CD4-positive, alpha-beta T cell treated with Interleukin-4 for 1 hour (primary cell): ENCODE results near the gene CCDC170.

ENCODE experiments used
- DNase-seq, 2 donors: peaks; one replicate each; pipeline ENCODE4 v3.0.0-alpha.2; 2020 to 2022

The CCDC170 gene

DNA sequence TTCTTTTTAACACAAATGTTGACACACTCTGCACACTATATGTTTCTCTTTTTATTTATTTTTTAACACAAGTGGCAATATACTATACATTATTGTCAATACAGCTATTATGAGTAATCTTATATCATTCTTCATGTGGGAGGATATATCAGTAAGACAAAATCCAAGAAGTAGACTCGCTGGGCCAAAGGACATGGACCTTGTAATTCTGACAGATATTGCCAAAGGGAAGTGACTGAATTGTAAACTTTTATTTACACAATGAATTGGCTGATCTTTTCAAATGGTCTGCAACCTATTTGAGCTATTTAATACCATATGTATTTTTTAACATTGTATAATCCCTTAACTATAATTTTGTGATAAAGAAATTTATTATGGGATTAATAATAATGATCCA, 56.0 kb downstream of the CCDC170 start:
- no peak for DNase-seq

DNA sequence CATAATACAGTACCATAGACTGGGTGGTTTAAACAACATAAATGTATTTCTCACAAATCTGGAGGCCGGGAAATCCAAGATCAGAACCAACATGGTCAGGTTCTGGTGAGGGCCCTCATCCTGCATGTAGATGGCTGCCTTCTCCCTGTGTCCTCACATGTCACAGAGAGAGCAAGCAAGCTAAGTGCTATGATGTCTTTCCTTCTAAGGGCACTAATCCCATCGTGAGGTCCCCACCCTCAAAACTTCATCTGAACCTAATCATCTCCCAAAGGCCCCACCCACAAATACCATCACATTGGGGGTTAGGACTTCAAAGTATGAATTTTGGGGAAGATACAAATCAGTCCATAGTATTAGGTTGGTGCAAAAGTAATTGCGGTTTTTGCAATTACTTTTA, 56.8 kb downstream of the CCDC170 start:
- no peak for DNase-seq

DNA sequence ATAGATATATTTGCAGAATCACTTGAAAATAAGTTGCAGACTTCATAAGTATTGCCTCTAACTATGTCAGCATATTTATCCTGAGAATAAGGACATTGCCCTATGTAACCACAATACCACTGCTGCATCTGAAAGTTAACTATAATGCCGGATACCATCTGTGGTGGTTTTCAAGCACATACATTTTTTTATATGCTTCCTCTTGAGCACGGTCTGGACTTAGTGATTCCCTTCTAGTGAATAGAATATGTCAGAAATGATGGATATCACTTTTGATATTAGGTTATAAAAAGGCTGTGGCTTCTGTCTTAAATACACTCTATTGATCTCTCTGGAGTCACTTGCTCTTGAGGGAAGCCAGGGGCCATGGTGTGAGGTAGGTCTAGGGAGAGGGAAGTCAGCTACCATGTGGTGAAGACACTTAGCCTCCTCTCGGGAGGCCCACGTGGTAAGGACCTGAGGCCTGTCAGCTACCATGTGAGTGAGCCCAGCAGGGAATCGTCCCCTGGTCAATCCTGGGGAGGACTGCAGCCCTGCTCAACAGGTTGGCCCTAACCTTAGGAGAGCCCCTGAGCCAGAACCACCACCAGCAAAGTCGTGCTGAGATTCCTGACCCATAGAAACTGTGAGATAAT, 57.5 kb downstream of the CCDC170 start:
- no peak for DNase-seq

DNA sequence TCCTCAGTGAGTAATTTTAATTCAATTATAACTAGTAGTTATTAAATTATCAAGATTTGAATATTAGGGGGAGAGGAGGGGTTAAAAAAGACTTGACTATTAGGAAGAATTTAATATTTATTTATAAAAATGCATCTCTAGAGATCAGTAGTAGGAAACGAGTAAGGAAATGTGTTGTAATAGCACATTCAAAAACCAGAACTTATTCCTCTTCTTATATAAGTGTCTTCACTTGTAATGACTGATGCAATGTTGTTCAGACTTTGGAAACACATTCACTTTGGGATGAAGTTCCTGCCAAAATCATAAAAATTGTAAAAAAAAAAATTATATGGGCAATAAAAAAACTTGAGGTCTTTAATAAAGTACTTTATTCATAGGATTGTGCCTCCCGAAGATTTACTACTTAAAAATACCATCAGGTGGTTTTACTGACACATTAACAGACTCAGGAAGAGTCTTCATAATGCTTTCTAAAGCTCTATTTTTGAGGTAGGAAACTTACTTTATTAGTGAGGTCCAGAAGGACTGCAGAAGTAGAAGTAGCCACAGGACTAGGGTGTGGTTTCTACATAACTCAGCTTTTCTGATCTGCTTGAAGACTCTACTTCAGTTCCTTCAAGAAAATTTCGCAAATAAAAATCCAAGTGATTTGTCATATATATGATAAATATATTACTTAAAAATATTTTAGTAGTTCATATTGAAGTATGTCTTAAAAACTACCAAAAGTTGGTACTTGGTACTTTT, 59.8 kb downstream of the CCDC170 start:
- DNase-seq = no peak

DNA sequence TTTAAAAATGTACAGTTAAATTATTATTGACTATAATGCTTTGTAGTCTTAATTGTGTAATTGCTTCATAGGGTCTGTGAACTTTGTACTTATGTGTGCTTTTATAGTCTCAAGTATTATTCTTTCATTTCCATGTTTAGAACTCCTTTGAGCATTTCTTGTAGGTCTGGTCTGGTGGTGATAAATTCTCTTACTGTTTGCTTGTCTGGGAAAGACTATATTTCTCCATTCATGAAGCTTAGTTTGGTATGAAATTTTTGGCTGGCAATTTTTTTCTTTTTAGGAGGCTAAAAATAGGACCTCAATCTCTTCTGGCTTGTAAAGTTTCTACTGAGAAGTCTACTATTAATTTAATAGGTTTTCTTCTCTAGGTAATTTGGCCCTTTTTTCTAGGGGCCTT, 67.4 kb downstream of the CCDC170 start:
- no peak for DNase-seq

DNA sequence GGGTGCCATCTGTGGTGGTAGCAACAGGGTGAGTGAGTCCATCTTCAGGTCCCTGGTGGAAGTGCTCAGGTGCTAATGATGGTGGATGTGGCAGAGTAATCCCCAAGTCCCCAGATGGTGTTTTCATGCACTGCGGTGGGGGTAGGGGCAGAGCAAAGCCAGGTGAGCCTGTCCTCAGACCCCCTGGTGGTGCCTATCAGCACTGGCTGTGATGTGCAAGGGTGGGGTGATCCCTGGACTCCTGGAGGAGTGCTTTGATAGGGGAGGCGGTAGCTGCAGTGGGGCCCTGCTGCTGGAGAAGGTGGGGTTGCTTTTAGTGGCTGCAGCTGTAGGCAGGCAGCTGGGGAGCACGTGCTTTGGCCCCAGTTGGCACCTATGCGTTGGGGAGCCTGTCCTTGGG, 70.8 kb downstream of the CCDC170 start:
- DNase-seq = no peak

DNA sequence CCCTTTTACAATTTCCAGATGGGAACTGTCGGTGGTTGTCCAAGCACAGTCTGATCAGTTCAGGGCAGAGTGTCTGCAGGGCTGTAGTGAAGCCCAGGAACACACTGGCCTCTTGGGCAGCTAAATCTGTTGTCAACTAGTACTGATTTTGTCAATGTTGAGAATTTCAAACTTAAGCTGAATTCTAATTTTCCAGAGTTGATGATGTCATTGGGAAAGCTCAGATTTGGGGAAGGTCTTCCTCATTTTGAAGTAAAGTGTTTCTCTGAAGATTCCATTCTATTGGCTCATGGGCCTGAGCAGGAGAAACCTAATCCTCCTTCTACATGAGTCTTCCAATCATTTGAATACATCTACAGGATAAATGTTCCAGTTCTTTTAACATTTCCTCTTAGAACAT, 72.1 kb downstream of the CCDC170 start:
- no peak for DNase-seq

DNA sequence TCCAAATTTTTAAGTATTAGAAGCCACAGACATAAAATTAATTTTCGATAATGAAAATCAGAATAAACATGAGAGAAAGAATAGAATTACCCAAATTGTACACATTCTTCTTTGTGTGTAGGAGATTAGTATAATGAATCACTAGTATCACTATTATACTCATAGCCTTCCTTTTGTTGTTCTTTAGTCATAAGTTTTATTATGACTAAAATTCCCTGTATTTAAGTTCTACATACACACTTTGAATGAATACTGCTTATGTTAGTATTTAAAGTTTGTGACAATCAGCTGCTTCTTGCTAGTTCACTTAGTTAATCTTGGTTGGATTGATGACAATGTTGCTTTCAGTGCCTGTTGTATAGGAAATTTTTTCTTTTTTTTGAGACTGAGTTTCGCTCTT, 72.7 kb downstream of the CCDC170 start:
- DNase-seq = no peak

DNA sequence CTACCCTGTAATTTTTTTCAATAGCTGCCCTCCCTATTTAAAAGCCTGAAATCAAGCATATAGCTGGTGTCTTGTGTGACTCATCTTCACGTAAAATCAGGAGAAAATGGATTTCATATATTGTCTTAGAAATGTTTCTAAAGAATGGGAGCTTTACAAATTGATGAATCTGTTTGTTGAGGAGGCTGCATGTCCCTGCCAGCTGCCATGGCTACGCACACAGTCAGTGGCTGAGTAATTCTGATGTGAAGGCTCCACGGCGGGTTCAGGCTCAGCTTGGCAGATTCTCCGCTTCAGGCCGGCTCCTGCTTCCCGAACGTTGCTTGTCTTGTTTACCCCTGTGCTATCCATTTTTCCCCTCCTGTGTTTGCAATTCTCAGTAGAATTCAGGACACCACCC, 82.8 kb downstream of the CCDC170 start:
- no peak for DNase-seq

DNA sequence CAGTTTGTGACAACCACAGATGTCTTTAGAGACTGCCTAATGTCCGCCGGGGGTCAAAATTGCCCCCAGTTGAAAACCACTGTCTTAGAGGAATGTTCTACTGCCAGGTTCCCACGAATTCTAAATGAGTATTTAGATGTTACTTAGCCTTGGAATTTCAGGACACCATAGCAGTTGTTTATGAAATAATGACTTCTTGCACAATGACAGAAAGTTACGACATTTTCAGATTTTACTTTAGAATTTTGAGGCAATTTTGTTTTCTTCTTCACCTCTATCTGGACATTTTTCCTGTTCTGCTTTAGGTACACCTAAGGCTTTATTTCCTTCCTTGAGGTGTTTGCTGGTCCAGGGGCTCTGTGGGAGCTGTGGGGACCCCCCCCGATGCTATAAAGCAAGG, 83.4 kb downstream of the CCDC170 start:
- DNase-seq = no peak

DNA sequence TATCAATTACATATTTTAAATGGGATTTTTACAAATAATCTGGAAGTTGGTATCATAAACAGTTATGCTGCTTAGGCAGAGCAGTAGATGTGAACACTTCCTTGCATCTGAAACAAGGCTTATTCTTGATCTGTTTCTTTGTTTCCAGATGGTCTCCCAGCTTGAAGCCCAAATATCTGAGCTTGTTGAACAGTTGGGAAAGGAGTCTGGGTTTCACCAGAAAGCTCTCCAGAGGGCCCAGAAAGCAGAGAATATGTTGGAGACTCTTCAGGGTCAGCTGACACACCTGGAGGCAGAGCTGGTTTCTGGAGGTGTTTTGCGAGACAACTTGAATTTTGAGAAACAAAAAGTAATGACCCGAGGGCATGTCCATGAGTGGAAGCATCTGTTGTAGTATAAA, 91.9 kb downstream of the CCDC170 start:
- no peak for DNase-seq

DNA sequence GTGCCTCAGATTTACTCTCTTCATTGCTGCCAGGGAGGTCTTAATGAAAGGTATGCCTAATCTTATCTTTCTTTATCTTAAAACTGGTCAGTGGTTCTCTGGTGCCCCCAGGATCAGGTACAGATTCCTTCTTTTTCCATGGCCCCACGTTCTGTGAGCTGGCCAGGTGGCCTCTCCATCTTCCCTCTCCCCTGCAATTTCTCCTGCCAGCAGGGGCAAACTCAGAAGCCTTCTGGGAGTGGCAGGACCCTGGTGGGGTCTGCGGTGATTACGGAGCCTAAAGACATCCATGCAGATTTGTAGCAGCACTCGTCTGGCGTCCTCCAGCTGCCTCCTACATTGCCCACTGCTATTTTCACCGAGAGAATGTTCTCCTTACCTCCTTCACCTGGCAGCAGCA, 95.8 kb downstream of the CCDC170 start:
- no peak for DNase-seq

DNA sequence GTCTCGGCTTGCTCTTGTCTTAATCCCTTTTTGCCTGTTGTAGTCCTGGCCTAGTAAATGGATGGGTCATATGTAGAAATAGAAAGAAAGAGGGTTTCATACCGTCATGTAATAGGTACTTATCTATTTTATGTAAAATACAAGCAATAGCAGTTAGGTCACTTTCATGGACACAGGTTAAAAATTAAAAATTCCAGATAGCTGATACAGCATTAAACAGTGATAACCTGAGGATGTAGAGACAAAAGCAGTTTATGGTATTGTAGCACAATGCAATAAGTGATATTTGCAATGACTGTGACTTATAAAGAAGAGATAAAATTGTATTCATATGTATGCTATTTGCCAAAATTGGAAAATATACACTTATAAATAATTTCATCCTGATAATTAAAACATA, 96.9 kb downstream of the CCDC170 start:
- DNase-seq = no peak

DNA sequence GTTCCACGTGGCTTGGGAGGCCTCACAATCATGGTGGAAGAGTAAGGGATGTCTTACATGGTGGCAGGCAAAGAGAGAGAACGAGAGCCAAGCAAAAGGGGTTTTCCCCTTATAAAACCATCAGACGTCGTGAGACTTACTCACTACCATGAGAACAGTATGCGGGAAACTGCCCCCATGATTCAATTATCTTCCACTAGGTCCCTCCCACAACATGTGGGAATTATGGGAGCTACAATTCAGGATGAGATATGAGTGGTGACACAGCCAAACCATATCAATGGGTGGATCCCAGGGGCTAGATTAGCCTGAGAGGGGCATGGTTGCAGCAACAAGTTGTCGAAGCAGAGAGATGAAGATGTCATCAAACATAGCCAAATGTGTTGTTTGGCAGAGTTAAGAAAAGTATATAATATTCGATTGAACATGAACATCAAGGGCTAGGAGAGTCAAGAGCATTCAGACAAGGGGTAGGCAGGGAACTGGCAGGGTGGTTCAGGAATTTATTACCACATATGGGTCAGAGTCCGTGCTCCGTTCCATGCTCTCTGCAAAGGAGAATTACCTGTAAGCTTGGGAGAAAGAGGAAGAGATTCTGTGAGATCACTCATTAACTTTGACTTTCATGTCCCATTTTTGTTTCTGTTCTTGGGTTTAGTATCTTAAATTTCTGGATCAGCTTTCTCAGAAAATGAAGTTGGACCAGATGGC, 98.8 kb downstream of the CCDC170 start:
- no peak for DNase-seq

DNA sequence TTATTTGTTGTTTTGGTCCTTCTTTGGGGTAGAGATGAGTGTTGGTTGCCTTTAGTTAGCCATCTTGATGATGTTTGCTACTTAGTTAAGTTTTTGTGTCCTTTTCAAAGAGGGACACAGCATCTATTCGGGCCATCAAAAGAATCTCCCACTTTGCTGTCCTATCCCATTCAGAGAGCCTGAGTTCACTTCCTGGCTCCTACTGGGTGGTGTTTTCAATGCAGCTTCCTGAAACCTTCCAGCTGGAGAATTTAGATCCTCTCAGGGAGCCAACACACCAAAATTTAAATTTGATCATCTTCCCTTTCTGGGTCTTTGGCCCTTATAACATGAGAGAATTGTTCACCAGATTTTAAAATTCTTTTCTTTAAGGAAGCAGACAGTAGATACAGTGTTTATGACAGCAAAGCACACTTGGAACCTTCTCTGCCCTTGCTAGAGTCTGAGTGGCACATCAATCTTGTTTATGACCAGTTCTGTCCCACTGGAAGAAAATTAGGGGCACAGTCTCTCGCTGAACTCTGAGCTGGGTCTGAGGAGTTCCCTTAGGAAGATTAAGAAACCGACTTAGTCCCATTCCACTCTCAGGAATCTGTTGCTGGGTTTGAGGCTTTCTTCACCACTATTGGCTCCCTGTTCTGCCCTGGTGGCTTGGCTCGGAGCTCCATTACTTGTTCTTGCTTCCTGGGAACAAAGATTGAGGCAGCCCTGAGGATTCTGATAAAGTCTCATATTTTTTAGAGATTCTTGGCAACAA, 115.5 kb downstream of the CCDC170 start:
- no peak for DNase-seq

DNA sequence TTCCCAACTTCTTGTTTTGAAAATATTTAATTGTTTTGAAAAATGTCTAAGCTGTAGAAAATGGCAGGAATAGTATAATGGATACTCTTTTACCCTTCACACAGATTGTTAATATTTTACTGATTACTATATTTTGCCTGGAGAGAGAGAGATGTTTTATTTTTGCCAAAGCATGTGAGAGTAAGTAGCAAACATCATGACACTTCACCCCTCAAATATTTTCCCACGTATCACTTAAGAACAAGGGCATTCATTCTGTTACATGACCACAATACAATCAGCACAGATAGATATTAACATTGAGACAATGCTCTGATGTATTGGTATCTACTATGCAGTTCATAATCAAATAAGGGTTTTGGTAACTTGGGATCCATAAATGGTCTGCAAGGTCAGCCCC, 116.5 kb downstream of the CCDC170 start:
- DNase-seq = no peak

DNA sequence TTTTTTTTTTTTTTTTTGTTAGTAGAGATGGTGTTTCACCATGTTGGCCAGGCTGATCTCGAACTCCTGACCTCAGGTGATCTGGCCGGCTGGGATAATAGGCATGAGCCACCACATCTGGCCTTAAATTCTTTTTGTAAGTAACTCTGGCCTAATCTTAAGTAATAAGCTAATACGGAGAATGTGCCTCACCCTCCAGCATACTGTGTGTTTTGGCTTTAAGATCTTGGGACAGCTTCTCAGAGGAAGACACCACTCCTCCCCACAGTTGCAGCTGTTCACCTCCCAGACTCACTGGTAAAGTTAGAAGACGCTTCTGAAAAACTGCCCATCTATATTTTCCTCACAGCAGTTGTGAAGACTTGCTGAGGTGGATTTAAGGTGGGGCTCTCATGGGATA, 120.8 kb downstream of the CCDC170 start:
- no peak for DNase-seq

DNA sequence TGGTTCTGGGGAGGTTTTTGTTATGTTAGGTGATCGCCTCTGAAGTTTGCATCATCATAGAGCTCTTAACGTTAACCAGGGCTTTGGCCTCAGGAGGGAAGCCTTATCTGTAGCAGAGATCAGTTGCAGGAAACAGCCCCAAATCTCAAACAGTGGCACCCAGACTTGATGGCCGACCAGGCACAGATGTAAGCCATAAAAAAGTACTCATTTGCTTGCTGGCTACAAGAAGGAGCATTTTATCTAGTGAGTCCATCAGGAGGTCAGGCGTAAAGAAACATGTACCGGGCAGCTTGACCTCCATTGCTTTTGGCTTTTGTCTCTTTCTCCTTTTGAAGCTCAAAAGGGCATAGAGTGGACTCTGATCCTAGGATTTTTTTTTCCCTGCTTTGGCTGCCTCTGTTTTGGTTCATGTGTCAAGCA, 122.3 kb downstream of the CCDC170 start:
- DNase-seq = no peak

DNA sequence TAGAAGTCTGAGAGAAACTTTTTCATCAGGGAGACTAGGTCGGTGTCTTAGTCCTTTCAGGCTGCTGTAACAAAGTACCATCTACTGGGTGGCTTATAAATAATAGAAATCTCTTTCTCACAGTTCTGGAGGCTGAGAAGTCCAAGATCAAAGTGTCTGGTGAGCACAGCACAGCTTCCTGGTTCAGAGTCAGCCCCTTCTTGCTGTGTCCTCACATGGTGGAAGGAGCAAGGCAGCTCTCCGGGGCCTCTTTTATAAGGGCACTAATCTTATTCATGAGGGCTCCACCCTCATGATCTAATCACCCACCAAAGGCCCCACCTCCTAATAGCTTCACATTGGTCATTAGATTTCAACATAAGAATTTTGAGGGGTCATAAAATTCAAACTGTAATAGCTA, 122.8 kb downstream of the CCDC170 start:
- no peak for DNase-seq

DNA sequence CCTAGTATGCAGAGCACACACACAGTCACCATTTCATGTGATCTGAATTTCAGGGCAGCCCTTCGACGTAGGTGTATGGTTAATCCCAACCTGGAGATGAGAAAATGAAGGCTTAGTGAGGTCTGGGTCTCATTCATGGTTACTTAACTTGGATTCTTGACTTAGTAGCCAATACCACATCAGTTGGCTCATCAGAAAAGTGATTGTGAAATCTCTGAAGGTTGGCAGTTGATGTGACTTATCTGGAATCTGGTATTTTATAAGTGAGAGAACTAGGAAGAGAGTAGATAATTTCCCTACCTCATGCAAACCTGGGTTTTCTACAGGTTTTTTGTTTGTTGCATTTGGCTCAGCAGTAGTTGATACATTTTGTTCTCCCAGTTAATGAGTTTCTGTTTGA, 123.7 kb downstream of the CCDC170 start:
- DNase-seq = no peak

DNA sequence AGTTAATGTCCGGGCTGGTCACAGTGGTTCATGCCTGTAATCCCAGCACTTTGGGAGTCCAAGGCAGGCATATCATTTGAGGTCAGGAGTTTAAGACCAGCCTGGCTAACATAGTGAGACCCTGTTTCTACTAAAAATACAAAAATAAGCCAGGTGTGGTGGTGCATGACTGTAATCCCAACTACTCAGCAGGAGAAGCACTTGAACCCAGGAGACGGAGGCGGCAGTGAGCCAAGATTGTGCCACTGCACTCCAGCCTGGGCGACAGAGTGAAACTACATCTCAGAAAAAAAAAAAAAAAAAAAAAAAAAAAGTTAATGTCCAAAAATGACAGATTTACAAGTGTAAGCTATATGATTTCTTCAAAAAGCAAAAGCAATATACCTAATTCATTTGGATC, 124.9 kb downstream of the CCDC170 start:
- no peak for DNase-seq

DNA sequence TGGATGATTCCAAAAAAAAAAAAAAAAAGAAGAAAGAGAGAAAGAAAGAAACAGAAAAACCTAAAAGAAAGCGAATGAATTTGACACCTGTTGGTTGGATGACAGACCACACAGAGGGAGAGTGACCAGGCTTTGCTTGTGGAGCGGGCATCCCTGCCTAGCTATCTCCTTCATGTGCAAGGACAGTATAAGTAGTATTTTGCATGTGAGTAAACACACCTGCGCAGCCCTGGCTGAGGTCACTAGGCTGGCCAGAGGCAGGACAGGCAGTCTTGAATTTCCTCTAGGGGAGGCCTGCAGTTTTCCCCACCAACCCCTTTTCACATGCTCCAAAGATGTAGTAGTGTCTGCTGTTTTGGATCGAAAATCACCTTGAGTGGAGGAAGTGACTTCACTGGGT, 126.4 kb downstream of the CCDC170 start:
- DNase-seq = no peak

DNA sequence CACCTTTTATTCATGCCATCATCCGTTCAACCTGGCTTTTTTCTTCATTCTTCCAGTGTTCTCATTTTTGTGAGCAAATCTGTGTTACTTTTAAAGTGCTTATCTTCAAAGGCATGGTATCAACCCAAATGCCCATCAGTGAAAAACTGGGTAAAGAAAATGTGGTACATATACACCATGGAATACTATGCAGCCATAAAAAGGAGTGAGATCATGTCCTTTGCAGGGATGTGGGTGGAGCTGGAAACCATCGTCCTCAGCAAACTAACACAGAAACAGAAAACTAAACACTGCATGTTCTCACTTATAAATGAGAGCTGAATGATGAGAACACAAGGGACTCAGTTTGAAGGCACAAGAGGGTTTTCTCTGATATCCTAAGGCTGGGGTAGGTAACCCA, 130.3 kb downstream of the CCDC170 start:
- DNase-seq = no peak

DNA sequence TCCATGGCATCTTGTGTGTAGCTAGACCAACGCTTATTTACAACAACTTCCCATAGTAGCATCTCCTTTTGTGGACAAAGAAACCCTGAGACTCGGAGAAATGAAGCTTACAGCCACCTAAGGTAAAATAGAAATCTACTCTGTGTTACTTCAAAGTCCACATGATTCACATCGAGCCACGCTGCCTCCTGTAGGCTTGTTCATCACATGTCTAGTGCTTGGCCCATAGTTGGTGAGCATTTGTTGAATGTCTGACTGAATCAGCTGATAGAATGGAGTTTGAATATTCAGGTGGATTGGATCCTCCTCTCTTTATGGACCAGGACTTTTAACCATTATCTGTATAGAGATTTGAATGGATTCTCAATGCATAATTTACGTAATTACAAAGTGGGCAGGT, 130.7 kb downstream of the CCDC170 start:
- no peak for DNase-seq
